Measurements from ENCODE around the gene FAM20C. TPM values are rescaled to one million over a fixed set of nuclear protein-coding genes. Genes with fewer than 3 reads are reported as not detected.

FAM20C gene
- polyA plus RNA-seq, 1 experiment: 32.5 TPM

- peaks cover 8% of the 10 kb centered on the region for H3K27me3 ChIP-seq (ENCODE audit: control insufficient read depth, insufficient read depth, low read length)
- no peaks in the 10 kb centered on the region for H3K36me3 ChIP-seq (ENCODE audit: control insufficient read depth, insufficient read depth, low read length)
- H3K4me3 ChIP-seq (ENCODE audit: low read depth, low read length): no peak overlapping the region
- DNase-seq (ENCODE audit: low read depth): no peak
- CTCF ChIA-PET: no interaction called here
- POLR2A ChIA-PET: no interaction called here
- TF ChIP-seq, protein P1, sequence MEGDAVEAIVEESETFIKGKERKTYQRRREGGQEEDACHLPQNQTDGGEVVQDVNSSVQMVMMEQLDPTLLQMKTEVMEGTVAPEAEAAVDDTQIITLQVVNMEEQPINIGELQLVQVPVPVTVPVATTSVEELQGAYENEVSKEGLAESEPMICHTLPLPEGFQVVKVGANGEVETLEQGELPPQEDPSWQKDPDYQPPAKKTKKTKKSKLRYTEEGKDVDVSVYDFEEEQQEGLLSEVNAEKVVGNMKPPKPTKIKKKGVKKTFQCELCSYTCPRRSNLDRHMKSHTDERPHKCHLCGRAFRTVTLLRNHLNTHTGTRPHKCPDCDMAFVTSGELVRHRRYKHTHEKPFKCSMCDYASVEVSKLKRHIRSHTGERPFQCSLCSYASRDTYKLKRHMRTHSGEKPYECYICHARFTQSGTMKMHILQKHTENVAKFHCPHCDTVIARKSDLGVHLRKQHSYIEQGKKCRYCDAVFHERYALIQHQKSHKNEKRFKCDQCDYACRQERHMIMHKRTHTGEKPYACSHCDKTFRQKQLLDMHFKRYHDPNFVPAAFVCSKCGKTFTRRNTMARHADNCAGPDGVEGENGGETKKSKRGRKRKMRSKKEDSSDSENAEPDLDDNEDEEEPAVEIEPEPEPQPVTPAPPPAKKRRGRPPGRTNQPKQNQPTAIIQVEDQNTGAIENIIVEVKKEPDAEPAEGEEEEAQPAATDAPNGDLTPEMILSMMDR (IDR thresholded peaks at IDR 0.05; ENCODE audit: insufficient read depth, low read depth, low read length): no peak
Measured at GRCh38 chr7:298743-299142, 106.4 kb downstream of the FAM20C start.

DNA sequence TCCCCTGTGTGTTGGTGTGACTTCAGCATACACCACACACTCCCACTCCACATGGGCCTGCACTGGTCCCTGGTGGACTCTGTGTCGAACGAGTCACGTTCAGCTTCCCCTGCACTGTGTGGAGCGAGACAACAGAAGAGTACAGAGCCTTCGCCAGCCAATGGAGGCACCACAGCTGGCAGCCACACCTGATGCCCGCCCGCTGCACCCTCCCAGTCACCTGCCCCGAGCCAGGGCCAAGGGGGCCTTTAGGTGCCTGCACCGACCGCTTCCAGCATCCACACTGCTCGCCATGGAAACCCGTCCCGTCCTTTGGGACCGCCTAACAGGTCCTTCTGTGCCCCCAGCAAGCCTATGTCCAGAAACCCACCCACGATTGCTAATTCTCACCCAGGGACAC lies 106.8 kb downstream of the FAM20C start:
- Histone ChIP-seq H3K36me3 (ENCODE audit: control insufficient read depth, insufficient read depth, low read length) (no peaks in the 10 kb centered on the region), H3K4me3 (ENCODE audit: low read depth, low read length) (no peak overlapping the region), H3K27me3 (ENCODE audit: control insufficient read depth, insufficient read depth, low read length) (peaks cover 5% of the 10 kb centered on the region)
- POLR2A ChIA-PET: no interaction called here
- no peak for DNase-seq (ENCODE audit: low read depth)
- TF ChIP-seq, protein P1 (IDR thresholded peaks at IDR 0.05; ENCODE audit: insufficient read depth, low read depth, low read length): no peak
- CTCF ChIA-PET: no interaction called here

- Histone ChIP-seq H3K36me3 (ENCODE audit: control insufficient read depth, insufficient read depth, low read length) (no peaks in the 10 kb centered on the region), H3K27me3 (ENCODE audit: control insufficient read depth, insufficient read depth, low read length) (peaks cover 4% of the 10 kb centered on the region), H3K4me3 (ENCODE audit: low read depth, low read length) (no peak overlapping the region)
- ChIA-PET CTCF (no interaction called here), POLR2A (no interaction called here)
- no peak for DNase-seq (ENCODE audit: low read depth)
- TF ChIP-seq, protein P1 (IDR thresholded peaks at IDR 0.05; ENCODE audit: insufficient read depth, low read depth, low read length): no peak
Measured at GRCh38 chr7:299628-300027, 107.3 kb downstream of the FAM20C start.

GRCh38 chr7:300048-300447 lies 107.7 kb downstream of the FAM20C start:
- ChIA-PET CTCF (no interaction called here), POLR2A (no interaction called here)
- no peak for DNase-seq (ENCODE audit: low read depth)
- Histone ChIP-seq H3K4me3 (ENCODE audit: low read depth, low read length) (no peak overlapping the region), H3K36me3 (ENCODE audit: control insufficient read depth, insufficient read depth, low read length) (no peaks in the 10 kb centered on the region), H3K27me3 (ENCODE audit: control insufficient read depth, insufficient read depth, low read length) (peaks cover 4% of the 10 kb centered on the region)
- TF ChIP-seq, protein P1 (IDR thresholded peaks at IDR 0.05; ENCODE audit: insufficient read depth, low read depth, low read length): no peak

GRCh38 chr7:300546-301290 lies 108.3 kb downstream of the FAM20C start:
- TF ChIP-seq, protein P1 (IDR thresholded peaks at IDR 0.05; ENCODE audit: insufficient read depth, low read depth, low read length): no peak
- POLR2A ChIA-PET: no interaction called here
- no peak overlapping the region for H3K4me3 ChIP-seq (ENCODE audit: low read depth, low read length)
- no peak for DNase-seq (ENCODE audit: low read depth)
- H3K27me3 ChIP-seq (ENCODE audit: control insufficient read depth, insufficient read depth, low read length): peaks cover 4% of the 10 kb centered on the region; the same call in 1 of the 2 replicates
- CTCF ChIA-PET: no interaction called here
- H3K36me3 ChIP-seq (ENCODE audit: control insufficient read depth, insufficient read depth, low read length): no peaks in the 10 kb centered on the region

Measured in BJ (cell line).